Occipital lobe (tissue), 2 donors: Measurements from ENCODE around the gene RRP8. TPM values are rescaled to one million over a fixed set of nuclear protein-coding genes. Genes with fewer than 3 reads are reported as not detected.

Experiments used
- DNase-seq: peaks from one replicate; lab custom pipeline; 2025; lab: John Stamatoyannopoulos, UW
- total RNA-seq: library from RNA; depleted of rRNA; stranded (reverse); fragments of >200 nt; gene quantifications from one replicate; pipeline ENCODE4 v1.2.3, GENCODE V29; 2014

RRP8 gene
- total RNA-seq, 1 donor from 2014 or later = 17.5 TPM

DNA sequence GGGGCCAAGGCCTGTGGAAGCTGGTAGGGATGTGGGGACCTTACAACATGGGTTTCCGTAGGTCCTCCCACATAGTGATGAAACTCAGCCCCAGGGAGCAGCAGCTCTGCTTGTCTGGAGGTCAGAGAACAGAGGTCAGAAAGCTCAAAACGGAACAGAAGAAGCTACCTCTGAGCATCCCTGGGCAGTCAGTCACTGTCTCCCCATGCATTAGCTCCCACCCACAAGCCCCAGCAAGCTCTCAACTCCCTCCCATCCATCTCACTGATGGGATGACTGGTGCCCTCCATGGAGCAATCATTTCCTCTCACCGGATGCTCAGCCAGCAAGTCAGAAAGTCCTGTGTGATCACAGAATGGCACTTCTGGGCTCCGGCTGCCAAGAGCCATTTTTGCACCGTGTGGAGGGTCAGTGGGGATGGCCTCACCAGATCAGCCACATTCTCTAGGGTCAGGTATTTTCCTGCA lies 13.9 kb upstream of the RRP8 start:
- DNase-seq = no peak

DNA sequence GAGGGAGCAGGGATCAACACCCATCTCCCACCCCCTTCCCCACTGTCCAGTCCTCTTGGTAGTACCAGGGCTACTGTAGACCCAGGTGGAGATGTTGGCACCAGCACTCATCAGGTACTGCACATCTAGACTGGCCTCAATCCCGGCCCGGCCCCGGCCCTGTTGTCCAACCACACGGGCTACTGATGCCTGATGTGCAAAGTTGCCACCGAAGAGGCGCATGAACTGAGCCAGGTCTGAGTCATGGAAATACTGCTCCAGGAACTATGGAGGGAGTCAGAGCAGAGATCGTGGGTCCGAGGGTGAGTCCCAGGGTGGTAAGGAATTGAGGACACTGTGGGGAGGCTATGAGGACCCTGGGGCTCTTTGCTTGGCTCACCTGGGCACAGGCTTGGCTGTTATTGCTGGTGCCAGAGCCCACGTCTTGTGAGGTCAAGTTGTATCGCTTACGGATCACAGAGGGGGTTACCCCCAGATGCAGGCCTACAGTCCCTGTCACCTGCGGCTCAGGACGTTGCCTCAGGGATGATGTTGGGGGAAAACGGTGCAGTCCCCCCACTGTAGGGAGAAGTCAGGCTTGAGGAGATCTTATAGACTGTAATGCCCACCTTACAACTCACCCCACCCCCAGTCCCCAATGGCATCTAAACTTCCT lies 13.3 kb upstream of the RRP8 start:
- DNase-seq = no peak

DNA sequence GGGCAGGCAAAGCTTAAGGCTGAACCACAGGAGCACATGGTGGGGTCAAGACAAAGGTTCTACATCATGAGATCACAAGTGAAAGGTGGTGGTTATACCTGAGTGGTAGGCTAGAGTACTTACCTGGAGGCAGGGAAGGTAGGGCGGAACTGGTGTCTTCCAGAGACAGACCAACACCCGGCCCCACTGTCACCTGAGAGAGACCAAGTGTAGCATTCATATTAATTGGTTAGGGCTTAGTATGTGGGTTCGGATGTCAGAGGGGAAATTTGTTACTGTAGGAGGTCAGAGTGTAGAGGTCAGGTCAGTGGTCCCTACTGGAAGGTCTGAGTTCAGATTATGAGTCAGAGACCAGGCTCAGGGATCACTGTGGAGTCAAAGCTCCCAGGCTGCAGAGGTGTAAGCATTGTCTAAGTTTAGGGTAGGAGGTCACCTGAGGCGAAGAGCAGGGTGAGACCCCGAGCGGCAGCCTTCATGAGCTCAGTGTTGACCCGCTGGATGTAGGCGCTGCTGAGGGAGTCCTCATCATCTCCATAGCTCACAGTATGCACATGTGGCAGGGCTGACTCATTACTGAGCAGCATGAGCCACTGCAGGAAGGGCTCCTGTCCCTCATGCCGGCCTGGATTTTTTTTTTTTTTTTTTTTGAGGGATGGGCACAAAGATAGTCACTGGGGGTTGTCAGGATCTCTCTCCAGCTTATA lies 12.6 kb upstream of the RRP8 start:
- no peak for DNase-seq

DNA sequence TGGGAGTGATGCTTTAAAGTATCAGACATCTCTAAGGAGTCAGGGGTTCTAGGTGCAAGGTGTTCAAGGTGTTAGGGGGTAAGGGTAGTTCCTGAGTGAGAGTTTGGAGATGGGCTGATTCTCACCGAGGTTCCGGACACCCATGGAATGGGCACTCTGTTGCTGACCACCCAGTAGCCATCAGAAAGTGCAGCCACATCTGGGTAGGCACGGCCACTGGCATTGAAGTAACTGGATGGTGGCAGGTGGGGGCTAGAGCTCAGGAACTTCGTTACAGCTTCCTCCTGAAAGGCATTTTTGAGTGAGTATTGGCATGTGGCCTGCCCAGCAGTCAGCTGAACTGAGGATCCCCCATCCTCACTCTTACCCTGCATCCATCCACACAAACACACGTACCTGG lies 11.6 kb upstream of the RRP8 start:
- no peak for DNase-seq

DNA sequence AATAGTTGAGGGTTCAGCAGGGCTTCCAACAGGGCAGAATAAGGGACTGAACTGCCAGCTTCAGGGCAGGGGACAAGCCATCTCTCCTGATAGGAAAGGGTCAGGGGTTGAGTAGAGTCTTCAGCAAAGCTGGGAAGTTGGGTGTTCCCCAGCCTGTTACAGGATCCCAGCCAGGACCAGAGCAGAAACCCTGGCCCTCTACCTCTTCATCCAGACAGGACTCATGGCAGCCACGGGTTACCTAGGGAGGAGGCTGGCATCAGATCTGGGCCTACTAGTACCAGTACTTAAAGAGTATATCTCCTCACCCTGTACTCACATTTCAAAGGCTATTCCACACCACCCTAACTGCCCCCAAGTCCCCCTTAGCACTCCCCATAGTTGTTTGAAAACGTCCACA lies 11.0 kb upstream of the RRP8 start:
- DNase-seq = no peak

DNA sequence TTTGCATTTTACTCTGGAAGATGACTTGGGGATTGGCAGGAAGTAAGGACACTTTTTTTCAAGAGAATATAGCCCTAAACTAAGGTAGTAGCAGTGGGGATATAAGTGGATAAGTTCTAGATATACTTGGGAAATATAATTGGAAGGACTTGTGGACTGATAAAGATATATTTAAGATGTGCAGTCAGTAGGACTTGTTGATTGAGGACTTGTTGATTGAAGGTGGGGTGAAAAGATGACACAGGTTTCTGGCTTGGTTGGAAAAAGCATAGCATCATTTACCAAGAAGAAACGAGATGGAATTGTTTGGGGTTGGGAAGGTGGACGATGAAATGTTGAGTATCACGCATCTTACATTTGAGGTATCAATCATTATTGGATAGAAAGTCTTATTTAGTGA lies 10.1 kb upstream of the RRP8 start:
- no peak for DNase-seq

DNA sequence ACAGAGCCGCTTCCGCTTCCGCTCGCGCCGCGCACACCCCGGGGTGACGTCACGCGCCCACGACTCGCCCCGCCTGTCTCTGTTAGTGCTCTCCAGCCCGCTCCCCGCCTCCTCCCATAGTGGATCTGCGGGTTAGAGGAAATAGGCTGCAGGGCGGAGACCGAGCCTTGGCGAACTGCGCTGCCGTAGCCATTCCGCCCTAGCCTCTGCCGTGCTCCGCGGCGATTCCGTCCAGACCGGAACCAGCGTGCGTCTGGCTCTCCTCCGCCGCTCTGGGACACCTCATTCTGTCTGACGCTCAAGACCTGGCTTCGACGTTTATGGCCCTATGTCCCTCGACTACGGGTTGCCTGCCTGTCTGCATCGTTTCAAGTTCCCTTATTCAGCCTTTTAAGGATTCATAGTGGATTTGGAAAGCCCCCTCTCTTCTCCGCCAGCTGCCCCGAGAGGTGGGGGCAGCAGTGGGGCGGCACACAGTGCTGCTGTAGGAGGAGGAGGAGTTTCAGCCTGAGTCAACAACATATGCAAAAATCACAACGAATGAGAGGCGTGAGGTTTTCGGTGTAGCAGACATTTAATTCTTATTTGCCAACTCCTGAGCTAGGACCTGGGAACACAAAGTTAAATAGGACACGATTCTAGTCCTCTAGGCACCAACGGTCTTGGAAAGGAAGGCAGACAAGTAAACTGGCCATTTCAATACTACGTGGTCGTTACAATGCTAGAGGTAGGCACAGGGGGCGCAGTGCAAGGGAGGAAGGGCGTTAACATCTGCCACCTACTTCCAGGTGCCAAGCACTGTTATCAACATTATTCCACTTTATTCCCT lies 9.0 kb upstream of the RRP8 start, which contains the start of gene TAF10:
TAF10 (minus strand) TSS at position 4 of the 829 bp plus-strand sequence. CDS start 27 bp downstream, outside the sequence.
- DNase-seq = peak; percentile 89

DNA sequence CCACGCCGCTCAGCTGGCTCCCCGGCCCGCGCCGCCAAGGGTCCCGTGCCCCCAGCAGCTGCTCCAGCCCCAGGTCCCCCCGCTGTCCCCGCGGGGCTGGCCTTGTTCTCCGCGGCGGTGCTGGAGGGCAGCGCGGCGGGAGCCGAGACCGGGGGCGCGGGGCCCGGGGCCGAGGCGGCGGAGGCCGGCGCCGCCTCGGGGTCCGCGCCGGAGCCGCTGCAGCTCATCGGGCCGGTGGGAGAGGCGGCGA lies 8.5 kb upstream of the RRP8 start:
- DNase-seq = no peak

DNA sequence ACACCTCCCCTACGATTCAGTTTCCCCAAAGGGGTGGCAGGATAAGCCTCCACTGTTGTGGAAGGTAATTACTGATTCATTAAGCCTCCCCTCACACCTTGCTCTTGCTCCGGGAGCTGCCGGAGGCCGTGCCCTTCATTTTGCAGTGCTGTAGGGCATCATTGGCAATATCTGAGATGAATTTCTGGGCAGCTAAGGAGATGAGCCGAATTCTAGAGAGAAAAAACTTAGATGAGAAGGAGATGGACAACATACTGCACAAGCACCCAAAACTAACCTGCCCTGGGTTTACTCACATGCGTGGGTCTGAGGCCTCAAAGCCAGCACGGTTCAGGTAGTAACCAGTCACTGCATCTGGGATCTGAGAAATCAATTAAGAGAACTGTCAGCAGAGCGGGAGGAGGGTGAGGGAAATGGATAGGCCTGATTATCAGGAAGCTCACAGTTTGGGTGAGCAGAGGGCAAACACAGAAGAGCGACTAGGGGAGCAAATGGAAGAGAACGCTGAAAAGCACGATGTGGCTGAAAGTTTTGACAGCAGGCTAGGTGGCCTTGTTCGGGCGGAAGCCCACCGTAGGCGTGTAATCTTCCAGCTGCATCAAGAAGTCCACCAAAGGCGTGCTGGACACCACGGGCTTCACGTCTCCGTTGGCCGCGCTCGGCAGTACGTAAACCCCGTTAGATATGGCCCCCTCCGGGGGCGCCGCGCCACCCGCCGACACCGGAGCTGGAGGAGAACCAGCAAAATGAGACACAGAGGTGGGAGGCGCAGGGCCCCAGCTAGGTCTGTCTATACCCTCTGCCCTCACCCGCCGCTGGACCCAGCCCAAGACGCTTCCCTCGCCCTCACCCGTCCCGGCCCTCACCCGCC lies 7.9 kb upstream of the RRP8 start:
- no peak for DNase-seq

DNA sequence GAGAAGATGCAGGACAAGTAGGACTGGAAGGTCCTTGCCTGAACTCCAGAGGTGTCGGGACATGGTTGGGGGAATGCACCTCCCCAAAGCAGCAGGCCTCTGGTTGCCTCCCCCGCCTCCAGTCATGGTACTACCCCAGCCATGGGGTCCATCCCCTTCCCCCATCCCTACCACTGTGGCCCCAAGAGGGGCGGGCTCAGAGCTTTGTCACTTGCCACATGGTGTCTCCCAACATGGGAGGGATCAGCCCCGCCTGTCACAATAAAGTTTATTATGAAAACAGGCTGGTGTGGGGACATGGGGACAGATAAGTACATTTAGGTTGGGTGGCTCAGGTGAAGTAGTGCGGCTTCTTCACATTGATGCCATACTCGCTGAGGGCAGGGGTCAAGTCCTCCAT lies 7.2 kb upstream of the RRP8 start:
- DNase-seq = no peak

DNA sequence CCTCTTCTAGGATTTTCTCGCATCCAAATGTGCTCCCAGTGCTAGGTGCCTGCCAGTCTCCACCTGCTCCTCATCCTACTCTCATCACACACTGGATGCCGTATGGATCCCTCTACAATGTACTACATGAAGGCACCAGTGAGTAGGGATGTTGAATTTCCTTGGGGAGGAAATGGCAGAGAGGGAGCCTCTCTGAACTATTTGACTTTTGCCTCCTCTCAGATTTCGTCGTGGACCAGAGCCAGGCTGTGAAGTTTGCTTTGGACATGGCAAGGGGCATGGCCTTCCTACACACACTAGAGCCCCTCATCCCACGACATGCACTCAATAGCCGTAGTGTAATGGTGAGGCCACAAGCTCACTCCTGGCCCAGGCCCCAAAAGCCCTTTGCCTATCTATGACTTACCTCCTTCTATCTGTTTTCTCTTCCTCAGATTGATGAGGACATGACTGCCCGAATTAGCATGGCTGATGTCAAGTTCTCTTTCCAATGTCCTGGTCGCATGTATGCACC lies 6.1 kb upstream of the RRP8 start:
- no peak for DNase-seq

DNA sequence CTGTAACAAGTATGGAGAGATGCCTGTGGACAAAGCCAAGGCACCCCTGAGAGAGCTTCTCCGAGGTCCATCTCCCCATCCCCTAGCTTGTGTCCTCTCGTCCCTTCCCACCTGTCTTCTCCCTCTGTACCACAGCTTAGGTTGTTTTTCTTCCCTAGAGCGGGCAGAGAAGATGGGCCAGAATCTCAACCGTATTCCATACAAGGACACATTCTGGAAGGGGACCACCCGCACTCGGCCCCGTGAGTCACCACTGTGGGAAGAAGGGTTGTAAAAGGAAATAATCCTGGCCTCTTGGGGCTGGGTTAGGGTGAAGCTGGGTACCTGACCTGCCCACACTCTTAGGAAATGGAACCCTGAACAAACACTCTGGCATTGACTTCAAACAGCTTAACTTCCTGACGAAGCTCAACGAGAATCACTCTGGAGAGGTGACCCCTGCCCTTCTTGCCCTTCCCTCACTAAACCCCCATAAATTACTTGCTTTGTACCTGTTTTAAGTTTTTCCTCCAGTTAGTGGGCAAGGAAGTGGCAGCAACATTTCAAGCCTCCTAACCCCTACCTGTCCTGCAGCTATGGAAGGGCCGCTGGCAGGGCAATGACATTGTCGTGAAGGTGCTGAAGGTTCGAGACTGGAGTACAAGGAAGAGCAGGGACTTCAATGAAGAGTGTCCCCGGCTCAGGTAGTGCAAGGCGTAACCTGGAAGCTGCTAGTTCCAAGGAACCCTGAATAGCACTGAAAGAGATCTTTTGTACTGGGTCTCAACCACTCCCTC lies 5.5 kb upstream of the RRP8 start:
- DNase-seq = no peak

DNA sequence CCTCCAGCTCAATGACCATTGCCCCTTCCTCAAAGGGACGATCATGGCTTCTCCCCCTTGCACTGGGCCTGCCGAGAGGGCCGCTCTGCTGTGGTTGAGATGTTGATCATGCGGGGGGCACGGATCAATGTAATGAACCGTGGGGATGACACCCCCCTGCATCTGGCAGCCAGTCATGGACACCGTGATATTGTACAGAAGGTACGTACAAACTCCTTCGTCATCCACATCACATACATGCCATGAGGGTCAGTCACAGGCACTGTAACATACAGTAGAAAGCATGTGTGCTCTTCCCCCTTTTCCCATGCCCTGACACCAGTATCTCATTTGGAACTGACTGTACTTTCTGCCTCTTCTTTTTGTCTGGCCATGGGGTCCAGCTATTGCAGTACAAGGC lies 4.6 kb upstream of the RRP8 start:
- no peak for DNase-seq

DNA sequence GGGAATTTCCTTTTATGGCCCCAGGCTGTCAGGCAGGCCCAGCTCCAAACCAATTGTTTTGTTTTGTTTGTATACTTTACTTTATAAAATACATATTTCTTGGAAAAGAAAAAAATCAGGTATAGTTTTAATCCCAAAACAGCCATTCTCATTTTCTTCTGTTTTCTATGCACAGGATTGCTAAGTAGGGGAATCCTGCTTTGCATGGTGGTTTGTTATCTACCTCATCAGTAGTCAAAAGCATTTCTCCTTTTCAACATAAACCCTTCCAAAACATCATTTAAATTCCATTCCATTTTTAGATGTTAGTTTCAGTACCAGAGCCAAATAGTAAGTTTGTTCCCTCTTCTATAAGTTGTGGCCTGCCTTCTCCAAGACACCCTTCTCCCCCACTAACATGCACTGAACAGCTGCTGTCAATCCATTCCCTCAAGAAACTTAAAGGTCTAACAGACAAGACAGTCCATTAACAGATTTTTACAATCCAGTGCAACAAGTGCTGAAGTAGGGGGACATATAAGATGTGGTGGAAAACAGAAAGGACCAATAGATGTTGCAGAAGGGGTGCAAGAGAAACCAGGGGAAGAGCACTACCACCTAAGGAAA lies 3.9 kb upstream of the RRP8 start:
- DNase-seq = no peak

DNA sequence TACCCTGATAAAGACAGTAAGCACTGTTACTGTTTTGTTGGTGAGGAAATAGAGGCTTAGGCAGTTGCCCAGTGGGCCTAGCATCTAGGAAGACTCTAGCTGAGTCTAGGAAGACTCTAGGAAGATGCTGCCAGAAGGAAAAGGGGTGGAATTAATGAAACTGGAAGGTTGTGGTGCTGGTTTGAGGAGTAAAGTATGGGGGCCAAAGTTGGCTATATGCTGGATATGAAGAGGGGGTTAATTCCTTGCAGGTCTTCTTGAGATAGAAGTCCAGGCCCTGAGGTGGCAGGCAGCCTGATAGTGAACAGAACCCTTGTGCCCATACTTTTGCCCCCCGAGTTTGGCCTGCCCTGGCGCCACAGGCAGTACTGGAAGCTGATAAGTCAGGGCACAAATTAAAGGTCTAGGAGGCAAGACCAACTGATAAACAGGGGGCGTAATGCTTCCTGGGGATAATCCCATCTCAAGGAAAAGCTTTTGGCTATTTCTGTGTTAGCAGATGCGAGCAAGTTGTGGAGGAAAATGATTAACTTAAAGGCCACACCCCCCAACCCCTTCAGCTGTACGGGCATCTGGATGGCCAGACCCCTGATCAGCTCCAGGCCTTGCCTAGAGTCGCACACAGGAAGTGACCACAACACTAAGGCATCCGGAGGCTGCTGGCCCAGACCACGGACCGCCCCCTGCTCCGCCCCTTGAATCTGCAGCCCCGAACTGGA lies 3.2 kb upstream of the RRP8 start:
- DNase-seq = peak; percentile 60

DNA sequence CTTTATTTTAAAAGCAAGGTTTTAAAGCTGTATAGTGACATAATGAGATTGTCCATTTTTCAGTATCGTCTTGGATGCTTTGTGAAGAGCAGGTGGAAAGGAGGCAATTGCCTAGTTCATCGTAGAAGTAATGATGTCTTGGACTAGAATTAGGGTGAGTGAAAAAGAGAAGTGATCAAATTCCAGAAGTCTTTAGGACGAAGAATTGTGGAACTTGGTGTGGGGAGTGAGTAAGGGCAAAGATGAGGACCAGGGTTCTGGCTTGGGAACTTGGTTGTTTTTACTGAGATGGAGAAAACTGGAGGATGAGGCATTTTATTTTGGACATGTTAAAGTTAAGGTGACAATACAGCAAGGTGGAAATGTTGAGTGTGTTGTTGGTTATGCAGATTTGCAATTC lies 1.4 kb upstream of the RRP8 start:
- DNase-seq = no peak

DNA sequence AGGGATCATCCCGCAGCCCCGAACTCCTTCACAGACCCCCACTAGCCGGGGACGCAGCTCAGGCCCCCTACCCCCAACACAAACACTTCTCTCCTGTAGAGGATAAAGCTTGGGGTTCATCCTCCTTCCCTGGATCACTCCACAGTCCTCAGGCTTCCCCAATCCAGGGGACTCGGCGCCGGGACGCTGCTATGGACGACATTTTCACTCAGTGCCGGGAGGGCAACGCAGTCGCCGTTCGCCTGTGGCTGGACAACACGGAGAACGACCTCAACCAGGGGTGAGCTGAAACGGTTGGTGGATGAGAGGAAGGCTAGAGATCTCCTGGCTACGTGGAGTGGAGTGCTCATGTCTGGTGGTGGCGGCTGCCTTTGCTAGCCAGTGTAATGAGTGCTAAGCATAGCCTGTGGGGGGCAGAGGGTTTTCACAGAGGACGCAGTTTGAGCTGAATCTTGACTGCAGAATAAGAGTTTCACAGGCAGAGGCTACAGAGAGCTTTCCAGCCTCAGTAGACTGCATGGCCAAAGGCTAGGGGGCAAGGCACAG lies 738 bp upstream of the RRP8 start:
- no peak for DNase-seq

DNA sequence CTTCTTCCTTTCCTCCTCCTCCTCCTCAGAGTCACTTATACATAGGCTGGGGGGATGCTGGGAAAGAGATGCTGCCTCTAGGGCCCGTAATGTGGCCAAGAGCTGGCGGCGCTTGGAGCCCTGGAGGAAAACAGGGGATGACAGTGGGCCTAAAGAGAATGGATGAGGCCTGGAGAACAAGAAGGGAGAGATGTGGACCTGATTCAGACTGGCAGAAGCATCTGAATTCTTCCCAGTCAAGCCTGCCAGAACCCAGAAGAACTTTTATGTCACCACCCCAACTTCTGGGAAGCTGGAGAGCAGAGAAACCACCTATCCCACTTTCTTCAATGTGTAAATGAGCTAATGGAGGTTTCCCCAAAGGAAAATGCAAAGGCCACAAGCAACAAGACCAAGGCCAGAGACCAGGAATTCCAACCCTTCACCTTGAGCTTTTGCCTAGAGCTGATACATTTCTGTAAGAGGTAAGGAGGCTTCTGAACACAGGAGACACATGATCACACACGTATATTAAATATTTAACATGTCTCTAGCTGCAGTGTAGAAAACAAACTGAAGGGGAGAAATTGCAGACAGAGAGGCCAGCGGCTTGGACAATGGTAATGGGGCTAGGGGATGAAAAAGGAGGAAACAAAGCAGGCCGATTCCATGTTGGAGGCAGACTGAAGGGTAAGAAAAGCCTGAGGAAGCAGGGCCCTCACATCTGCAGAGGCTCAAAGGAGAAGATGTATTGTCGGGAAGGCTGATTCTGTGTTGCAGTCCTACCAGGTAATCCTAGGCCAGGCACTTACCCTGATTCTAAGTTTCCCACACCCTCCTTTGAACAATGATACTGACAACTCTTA lies 1.1 kb downstream of the RRP8 start:
- no peak for DNase-seq
